ENCODE results near the gene P3H1.
"Not testable (repeated sequence)": the region's sequence is repeated elsewhere in the genome, so short reads cannot be mapped to it uniquely, and the experiment has no call there.

P3H1 gene

GRCh38 chr1:42769811-42770210 lies 3.0 kb upstream of the P3H1 start:
- no peak for DNase-seq (ENCODE audit: low read depth)

- DNase-seq (ENCODE audit: low read depth), result no peak
These were observed 1.3 kb upstream of the P3H1 start for GRCh38 chr1:42768172-42768571.

- no peak for DNase-seq (ENCODE audit: low read depth)
These were observed 727 bp upstream of the P3H1 start for GRCh38 chr1:42767510-42768000.

- DNase-seq (ENCODE audit: low read depth), result peak; percentile 76
These were observed 742 bp downstream of the P3H1 start for GRCh38 chr1:42765832-42766740.

GRCh38 chr1:42765269-42765668 lies 1.6 kb downstream of the P3H1 start:
- peak; percentile 21 for DNase-seq (ENCODE audit: low read depth)

GRCh38 chr1:42762269-42762668 lies 4.6 kb downstream of the P3H1 start:
- no peak for DNase-seq (ENCODE audit: low read depth)

- DNase-seq (ENCODE audit: low read depth), result no peak
These were observed 5.3 kb downstream of the P3H1 start for GRCh38 chr1:42761567-42761966.

- no peak for DNase-seq (ENCODE audit: low read depth)
These were observed 7.7 kb downstream of the P3H1 start for GRCh38 chr1:42759114-42759513.

GRCh38 chr1:42758641-42759040 lies 8.2 kb downstream of the P3H1 start:
- DNase-seq (ENCODE audit: low read depth), result no peak

GRCh38 chr1:42757892-42758275 lies 8.9 kb downstream of the P3H1 start:
- no peak for DNase-seq (ENCODE audit: low read depth)

- peak; percentile 67 for DNase-seq (ENCODE audit: low read depth)
These were observed 9.6 kb downstream of the P3H1 start for GRCh38 chr1:42756956-42757891.

- DNase-seq (ENCODE audit: low read depth), result peak; percentile 65
These were observed 13.8 kb downstream of the P3H1 start for GRCh38 chr1:42753070-42753469.

- DNase-seq (ENCODE audit: low read depth), result no peak
These were observed 14.5 kb downstream of the P3H1 start for GRCh38 chr1:42752284-42752683.

- DNase-seq (ENCODE audit: low read depth), result not testable (repeated sequence)
These were observed 15.2 kb downstream of the P3H1 start for GRCh38 chr1:42751511-42752070.

GRCh38 chr1:42750041-42750440 lies 16.8 kb downstream of the P3H1 start:
- no peak for DNase-seq (ENCODE audit: low read depth)

- DNase-seq (ENCODE audit: low read depth), result no peak
These were observed 18.1 kb downstream of the P3H1 start for GRCh38 chr1:42748461-42749410.

- no peak for DNase-seq (ENCODE audit: low read depth)
These were observed 18.8 kb downstream of the P3H1 start for GRCh38 chr1:42748021-42748420.

- DNase-seq (ENCODE audit: low read depth), result no peak
These were observed 19.7 kb downstream of the P3H1 start for GRCh38 chr1:42747125-42747524.

- DNase-seq (ENCODE audit: low read depth), result no peak
These were observed 20.3 kb downstream of the P3H1 start for GRCh38 chr1:42746436-42747105.

GRCh38 chr1:42745851-42746250 lies 21.0 kb downstream of the P3H1 start:
- no peak for DNase-seq (ENCODE audit: low read depth)

- no peak for DNase-seq (ENCODE audit: low read depth)
These were observed 22.7 kb downstream of the P3H1 start for GRCh38 chr1:42744148-42744413.
